Stomach (tissue), 9 donors: ENCODE results near the gene GLDC. TPM values are rescaled to one million over a fixed set of nuclear protein-coding genes. Genes with fewer than 3 reads are reported as not detected.

Source experiments
- DNase-seq, 2 donors: peaks; one replicate each; pipeline versions ENCODE4 v3.0.0 to v3.0.0-alpha.2; 2013 to 2019
- H3K27ac ChIP-seq, 5 donors: fragments of 200-600 bp in 4 of 5; sonication (generic) in 4 of 5; one replicate each; pipeline ENCODE4 v1.5.1; 2013 to 2019; ENCODE audit warnings: mild to moderate bottlenecking in 1 of 5, moderate library complexity in 1 of 5
- H3K27me3 ChIP-seq, 3 donors: fragments of 200-600 bp; sonication (generic); one replicate each; pipeline ENCODE4 v1.5.1; 2017 to 2019; ENCODE audit warnings: mixed run types in 1 of 3
- H3K36me3 ChIP-seq, 4 donors: fragments of 200-600 bp; sonication (generic); 1 replicate in 3 of 4; 2 replicates in 1 of 4; pipeline ENCODE4 v1.5.1; 2016 to 2019
- H3K4me1 ChIP-seq, 4 donors: fragments of 200-600 bp; sonication (generic); one replicate each; pipeline ENCODE4 v1.5.1; 2016 to 2019
- H3K4me3 ChIP-seq, 4 donors: fragments of 200-600 bp; sonication (generic) in 3 of 4; one replicate each; pipeline ENCODE4 v1.5.1; 2016 to 2019; ENCODE audit warnings: mild to moderate bottlenecking in 1 of 4
- H3K9me3 ChIP-seq, 4 donors: fragments of 200-600 bp; sonication (generic); one replicate each; pipeline ENCODE4 v1.5.1; 2016 to 2019
- EP300 ChIP-seq: sonication (generic); formaldehyde crosslinking; IDR thresholded peaks from one replicate; pipeline ENCODE4 v1.6.1; 2017; ENCODE audit warnings: antibody characterized with exemption
- POLR2A ChIP-seq, 4 donors: fragments of 450-650 bp; IDR thresholded peaks; one replicate each; pipeline ENCODE4 v1.6.1; 2016; ENCODE audit warnings: antibody characterized with exemption in 4 of 4, control low read depth in 2 of 4, mild to moderate bottlenecking in 1 of 4, moderate library complexity in 1 of 4
- POLR2AphosphoS5 ChIP-seq, 3 donors: sonication (generic); formaldehyde crosslinking; IDR thresholded peaks; one replicate each; pipeline ENCODE4 v1.6.1; 2016; ENCODE audit warnings: antibody characterized with exemption in 3 of 3
- WGBS, 5 donors: extraction: QIAGEN DNeasy Blood & Tissue Kit in 3 of 5; methylation state at CpG; one replicate each; pipeline versions ENCODE4 v1.1.5 to v1.1.7; 2013 to 2018; 5-methylcytosine and 5-hydroxymethylcytosine counted together
- intact Hi-C: fragments of 100-400 bp; cut with DNase I; formaldehyde crosslinking; loops from one replicate; pipeline ENCODE4 v1.15.1; 2023; ENCODE audit warnings: low total_unique reads
- polyA plus RNA-seq, 3 donors: library from polyadenylated mRNA; stranded (reverse); fragments of 200-250 nt; gene quantifications; one replicate each; pipeline ENCODE4 v1.2.3, GENCODE V29; 2013
- total RNA-seq, 5 donors: library from RNA; depleted of rRNA; stranded (reverse); fragments of >200 nt; gene quantifications; one replicate each; pipeline versions ENCODE4 v1.1.0 to v1.2.3, GENCODE V29; 2014 to 2016
- TF ChIP-seq, protein P1 (sequence below), 7 experiments: fragments of 450-650 bp in 4 of 7; fragments of 200-600 bp in 3 of 7; sonication (generic) in 3 of 7; IDR thresholded peaks; one replicate each; pipeline ENCODE4 v1.5.1; 2016 to 2019; ENCODE audit warnings: antibody characterized with exemption in 7 of 7, control low read depth in 2 of 7, mild to moderate bottlenecking in 1 of 7
- donor health status: healthy with polysubstance abuse.
- donor health status: Bipolar disorder and iron deficiency.
- donor health status: healthy.

The GLDC gene
- total and polyA plus RNA-seq, 8 donors = 0.31 to 3.7 (median 1.3) TPM; not detected in 4

- peaks cover 0 to 12% (median 0%) of the 10 kb centered on the region in 4 donors for H3K4me1 ChIP-seq
- TF ChIP-seq EP300 = no peak
- no peak for TF ChIP-seq POLR2AphosphoS5 (IDR thresholded peaks at IDR 0.05)
- TF ChIP-seq POLR2A (IDR thresholded peaks at IDR 0.05) = no peak
- TF ChIP-seq, protein P1, sequence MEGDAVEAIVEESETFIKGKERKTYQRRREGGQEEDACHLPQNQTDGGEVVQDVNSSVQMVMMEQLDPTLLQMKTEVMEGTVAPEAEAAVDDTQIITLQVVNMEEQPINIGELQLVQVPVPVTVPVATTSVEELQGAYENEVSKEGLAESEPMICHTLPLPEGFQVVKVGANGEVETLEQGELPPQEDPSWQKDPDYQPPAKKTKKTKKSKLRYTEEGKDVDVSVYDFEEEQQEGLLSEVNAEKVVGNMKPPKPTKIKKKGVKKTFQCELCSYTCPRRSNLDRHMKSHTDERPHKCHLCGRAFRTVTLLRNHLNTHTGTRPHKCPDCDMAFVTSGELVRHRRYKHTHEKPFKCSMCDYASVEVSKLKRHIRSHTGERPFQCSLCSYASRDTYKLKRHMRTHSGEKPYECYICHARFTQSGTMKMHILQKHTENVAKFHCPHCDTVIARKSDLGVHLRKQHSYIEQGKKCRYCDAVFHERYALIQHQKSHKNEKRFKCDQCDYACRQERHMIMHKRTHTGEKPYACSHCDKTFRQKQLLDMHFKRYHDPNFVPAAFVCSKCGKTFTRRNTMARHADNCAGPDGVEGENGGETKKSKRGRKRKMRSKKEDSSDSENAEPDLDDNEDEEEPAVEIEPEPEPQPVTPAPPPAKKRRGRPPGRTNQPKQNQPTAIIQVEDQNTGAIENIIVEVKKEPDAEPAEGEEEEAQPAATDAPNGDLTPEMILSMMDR (IDR thresholded peaks at IDR 0.05) = no peak
- H3K36me3 ChIP-seq = no peaks in the 10 kb centered on the region
- no peaks in the 10 kb centered on the region for H3K27me3 ChIP-seq
- 66 to 83% (median 75%) methylated on average over 4 of the region's 4 CpGs for WGBS, 5 donors
- no peak for DNase-seq
- intact Hi-C loops = no loop called here
- no peaks in the 10 kb centered on the region for H3K9me3 ChIP-seq
- no peak overlapping the region for H3K4me3 ChIP-seq
- no peak overlapping the region for H3K27ac ChIP-seq
Measured at GRCh38 chr9:6660512-6660911, 15.0 kb upstream of the GLDC start.

- Histone ChIP-seq H3K4me3 (no peak overlapping the region), H3K9me3 (no peaks in the 10 kb centered on the region), H3K4me1 (no peaks in the 10 kb centered on the region), H3K27me3 (no peaks in the 10 kb centered on the region), H3K27ac (no peak overlapping the region), H3K36me3 (no peaks in the 10 kb centered on the region)
- intact Hi-C loops = no loop called here
- TF ChIP-seq POLR2A (IDR thresholded peaks at IDR 0.05) (no peak), POLR2AphosphoS5 (IDR thresholded peaks at IDR 0.05) (no peak), EP300 (no peak)
- TF ChIP-seq, protein P1 (IDR thresholded peaks at IDR 0.05) = no peak
- WGBS, 5 donors = 64 to 79% (median 70%) methylated on average over 4 of the region's 4 CpGs
- no peak for DNase-seq
Measured at GRCh38 chr9:6658628-6659353, 13.3 kb upstream of the GLDC start.

GRCh38 chr9:6656614-6657300 lies 11.2 kb upstream of the GLDC start:
- no peak for DNase-seq
- Histone ChIP-seq H3K27ac (no peak overlapping the region), H3K27me3 (peaks cover 0 to 5% (median 0%) of the 10 kb centered on the region in 3 donors), H3K4me1 (no peaks in the 10 kb centered on the region), H3K36me3 (no peaks in the 10 kb centered on the region), H3K4me3 (no peak overlapping the region), H3K9me3 (no peaks in the 10 kb centered on the region)
- 84 to 88% (median 87%) methylated on average over 6 of the region's 6 CpGs for WGBS, 5 donors
- TF ChIP-seq POLR2AphosphoS5 (IDR thresholded peaks at IDR 0.05) = no peak
- no peak for TF ChIP-seq POLR2A (IDR thresholded peaks at IDR 0.05)
- TF ChIP-seq, protein P1 (IDR thresholded peaks at IDR 0.05) = no peak
- TF ChIP-seq EP300 = no peak
- intact Hi-C loops = no loop called here

GRCh38 chr9:6655036-6655435 lies 9.5 kb upstream of the GLDC start:
- no peak for TF ChIP-seq EP300
- TF ChIP-seq POLR2AphosphoS5 (IDR thresholded peaks at IDR 0.05) = no peak
- TF ChIP-seq POLR2A (IDR thresholded peaks at IDR 0.05) = no peak
- TF ChIP-seq, protein P1 (IDR thresholded peaks at IDR 0.05) = no peak
- intact Hi-C loops = no loop called here

More at GRCh38 chr9:6655036-6655435, 9.5 kb upstream of the GLDC start:
- Histone ChIP-seq H3K27me3 (peaks cover 0 to 5% (median 0%) of the 10 kb centered on the region in 3 donors), H3K4me3 (no peak overlapping the region), H3K36me3 (no peaks in the 10 kb centered on the region), H3K27ac (no peak overlapping the region), H3K9me3 (no peaks in the 10 kb centered on the region), H3K4me1 (no peaks in the 10 kb centered on the region)
- 84 to 94% (median 88%) methylated on average over 7 of the region's 7 CpGs for WGBS, 5 donors
- DNase-seq = no peak
